Thoracic aorta (tissue), 2 donors: Measurements from ENCODE around the gene DRAM2. TPM values are rescaled to one million over a fixed set of nuclear protein-coding genes. Genes with fewer than 3 reads are reported as not detected.

Source experiments
- ATAC-seq: fragments of 150-250 bp; one replicate; pipeline ENCODE4 v1.8.0; 2017; ENCODE audit warnings: low read depth; ENCODE audit not compliant: insufficient number of reproducible peaks, low FRiP score
- DNase-seq: peaks from one replicate; pipeline ENCODE4 v3.0.0-alpha.2; 2020; ENCODE audit warnings: low spot score
- H3K27ac ChIP-seq, 2 donors: fragments of 200-600 bp; sonication (generic); 1 replicate in 1 of 2; 2 replicates in 1 of 2; pipeline ENCODE4 v1.5.1; 2016; ENCODE audit warnings: mild to moderate bottlenecking in 2 of 2, moderate library complexity in 2 of 2
- H3K27me3 ChIP-seq: fragments of 200-600 bp; sonication (generic); replicated peaks from 2 replicates; pipeline ENCODE4 v1.6.0; 2016; ENCODE audit warnings: mild to moderate bottlenecking; ENCODE audit not compliant: insufficient read depth
- H3K36me3 ChIP-seq: fragments of 200-600 bp; sonication (generic); one replicate; pipeline ENCODE4 v1.5.1; 2016
- H3K4me1 ChIP-seq, 2 donors: fragments of 200-600 bp; sonication (generic); 1 replicate in 1 of 2; 2 replicates in 1 of 2; pipeline versions ENCODE4 v1.5.1 to v1.6.0; 2016; ENCODE audit warnings: low read depth in 2 of 2, mild to moderate bottlenecking in 1 of 2; ENCODE audit not compliant: control insufficient read depth in 1 of 2
- H3K4me3 ChIP-seq: fragments of 200-600 bp; sonication (generic); 2 replicates; pipeline ENCODE4 v1.5.1; 2016; ENCODE audit warnings: mild to moderate bottlenecking
- H3K9me3 ChIP-seq: fragments of 200-600 bp; sonication (generic); 2 replicates; pipeline ENCODE4 v1.5.1; 2016
- total RNA-seq, 2 donors: library from RNA; depleted of rRNA; stranded (reverse); fragments of >200 nt; gene quantifications; one replicate each; pipeline versions ENCODE4 v1.1.0 to v1.2.3, GENCODE V29; 2016
- TF ChIP-seq, protein P1 (sequence below): fragments of 200-600 bp; sonication (generic); IDR thresholded peaks from one replicate; pipeline ENCODE4 v1.5.1; 2019; ENCODE audit warnings: antibody characterized with exemption

Gene DRAM2
- total RNA-seq, 2 donors from 2014 or later: 27.7 to 50.8 TPM

DNA sequence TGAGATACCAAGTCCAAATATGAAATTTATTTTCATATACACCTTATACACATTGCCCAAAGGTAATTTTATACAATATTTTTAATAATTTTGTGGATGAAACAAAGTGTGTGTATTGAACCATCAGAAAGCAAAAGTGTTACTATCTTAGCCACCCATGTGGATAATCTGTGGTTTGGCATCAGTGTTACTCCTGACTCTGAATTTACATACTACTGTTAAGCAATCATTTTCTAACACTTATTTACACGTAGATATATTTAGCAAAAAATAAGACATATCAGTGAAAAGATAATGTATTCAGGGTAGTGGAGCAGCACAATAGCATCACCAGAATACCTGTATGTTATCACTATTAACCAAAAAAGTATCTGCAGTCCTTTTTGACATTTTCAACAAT lies 36.8 kb upstream of the DRAM2 start:
- no peaks in the 10 kb centered on the region for H3K4me1 ChIP-seq
- H3K36me3 ChIP-seq: no peaks in the 10 kb centered on the region
- no peak for ATAC-seq

GRCh38 chr1:111175349-111175748 lies 35.5 kb upstream of the DRAM2 start:
- no peak overlapping the region for H3K4me3 ChIP-seq
- no peak overlapping the region for H3K27ac ChIP-seq
- no peaks in the 10 kb centered on the region for H3K27me3 ChIP-seq
- TF ChIP-seq, protein P1, sequence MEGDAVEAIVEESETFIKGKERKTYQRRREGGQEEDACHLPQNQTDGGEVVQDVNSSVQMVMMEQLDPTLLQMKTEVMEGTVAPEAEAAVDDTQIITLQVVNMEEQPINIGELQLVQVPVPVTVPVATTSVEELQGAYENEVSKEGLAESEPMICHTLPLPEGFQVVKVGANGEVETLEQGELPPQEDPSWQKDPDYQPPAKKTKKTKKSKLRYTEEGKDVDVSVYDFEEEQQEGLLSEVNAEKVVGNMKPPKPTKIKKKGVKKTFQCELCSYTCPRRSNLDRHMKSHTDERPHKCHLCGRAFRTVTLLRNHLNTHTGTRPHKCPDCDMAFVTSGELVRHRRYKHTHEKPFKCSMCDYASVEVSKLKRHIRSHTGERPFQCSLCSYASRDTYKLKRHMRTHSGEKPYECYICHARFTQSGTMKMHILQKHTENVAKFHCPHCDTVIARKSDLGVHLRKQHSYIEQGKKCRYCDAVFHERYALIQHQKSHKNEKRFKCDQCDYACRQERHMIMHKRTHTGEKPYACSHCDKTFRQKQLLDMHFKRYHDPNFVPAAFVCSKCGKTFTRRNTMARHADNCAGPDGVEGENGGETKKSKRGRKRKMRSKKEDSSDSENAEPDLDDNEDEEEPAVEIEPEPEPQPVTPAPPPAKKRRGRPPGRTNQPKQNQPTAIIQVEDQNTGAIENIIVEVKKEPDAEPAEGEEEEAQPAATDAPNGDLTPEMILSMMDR: no peak
- ATAC-seq (no peak), DNase-seq (no peak)
- no peaks in the 10 kb centered on the region for H3K9me3 ChIP-seq
- no peaks in the 10 kb centered on the region for H3K4me1 ChIP-seq
- H3K36me3 ChIP-seq: no peaks in the 10 kb centered on the region

More for the DNA sequence above, 36.8 kb upstream of the DRAM2 start:
- TF ChIP-seq, protein P1: no peak
- no peak for DNase-seq
- Histone ChIP-seq H3K9me3 (no peaks in the 10 kb centered on the region), H3K4me3 (no peak overlapping the region), H3K27ac (no peak overlapping the region), H3K27me3 (no peaks in the 10 kb centered on the region)

DNA sequence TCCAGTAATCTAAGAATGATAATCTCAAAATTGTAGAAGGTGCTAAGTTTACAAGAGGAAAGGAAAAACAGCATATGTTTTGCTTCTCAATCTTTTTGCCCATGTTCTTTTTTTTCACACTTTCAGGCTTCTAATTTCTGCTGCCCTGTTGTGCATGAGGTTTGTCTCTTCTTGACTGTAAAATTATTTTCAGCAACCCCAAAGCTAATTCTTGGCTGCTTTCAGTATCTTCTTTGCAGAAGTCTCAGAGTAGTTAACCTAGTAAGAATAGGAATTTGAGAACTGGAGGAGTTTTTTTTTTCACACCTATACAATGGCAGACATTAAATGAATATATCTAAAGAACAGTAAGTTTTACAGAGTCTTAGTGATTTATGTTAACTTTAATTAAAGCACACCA lies 34.2 kb upstream of the DRAM2 start:
- H3K27ac ChIP-seq: no peak overlapping the region
- DNase-seq (no peak), ATAC-seq (no peak)
- TF ChIP-seq, protein P1: no peak
- no peak overlapping the region for H3K4me3 ChIP-seq
- H3K4me1 ChIP-seq: no peaks in the 10 kb centered on the region
- H3K36me3 ChIP-seq: no peaks in the 10 kb centered on the region
- H3K27me3 ChIP-seq: no peaks in the 10 kb centered on the region
- no peaks in the 10 kb centered on the region for H3K9me3 ChIP-seq

GRCh38 chr1:111172463-111172862 lies 32.6 kb upstream of the DRAM2 start:
- Histone ChIP-seq H3K9me3 (no peaks in the 10 kb centered on the region), H3K27ac (no peak overlapping the region), H3K36me3 (no peaks in the 10 kb centered on the region), H3K4me3 (no peak overlapping the region), H3K4me1 (no peaks in the 10 kb centered on the region), H3K27me3 (no peaks in the 10 kb centered on the region)
- ATAC-seq (no peak), DNase-seq (no peak)
- TF ChIP-seq, protein P1: no peak

DNA sequence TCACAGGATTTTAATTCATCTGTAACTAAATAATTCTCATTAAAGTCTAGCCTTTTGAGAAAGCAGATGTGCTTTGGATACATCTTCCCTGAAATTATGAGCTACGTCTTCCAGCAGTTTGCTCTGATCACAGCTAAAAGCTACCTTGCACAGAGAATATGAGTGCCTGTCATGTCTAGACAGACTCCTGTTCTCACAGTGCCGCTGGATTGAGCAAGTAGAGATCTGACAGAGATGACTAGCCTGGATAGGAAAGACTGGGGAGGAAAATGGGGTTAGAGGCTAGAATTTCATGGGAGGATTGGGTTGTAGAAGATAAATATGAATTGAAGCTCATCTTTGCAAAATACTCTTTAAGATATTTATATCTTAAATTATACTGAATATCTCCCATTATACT lies 24.3 kb upstream of the DRAM2 start:
- Histone ChIP-seq H3K4me3 (no peak overlapping the region), H3K27me3 (no peaks in the 10 kb centered on the region), H3K4me1 (no peaks in the 10 kb centered on the region), H3K36me3 (peaks cover 2% of the 10 kb centered on the region), H3K9me3 (no peaks in the 10 kb centered on the region), H3K27ac (no peak overlapping the region)
- DNase-seq (no peak), ATAC-seq (no peak)
- TF ChIP-seq, protein P1: no peak
